Fibroblast of villous mesenchyme (primary cell): Measurements from ENCODE around the gene DLL3. TPM values are rescaled to one million over a fixed set of nuclear protein-coding genes. Genes with fewer than 3 reads are reported as not detected.

ENCODE experiments used
- DNase-seq: peaks from one replicate; pipeline ENCODE4 v3.0.0-alpha.2; 2010; ENCODE audit warnings: low read depth
- H3K4me3 ChIP-seq: 2 replicates; pipeline ENCODE4 v1.5.1; 2011; ENCODE audit warnings: low read depth, mild to moderate bottlenecking, low read length
- CTCF ChIP-seq: IDR thresholded peaks from 2 replicates; pipeline ENCODE4 v1.5.1; 2012; ENCODE audit warnings: low read depth, mild to moderate bottlenecking, low read length; ENCODE audit not compliant: insufficient read depth
- total RNA-seq: library from RNA; depleted of rRNA; stranded (reverse); fragments of >200 nt; gene quantifications from 2 replicates; pipeline ENCODE4 v1.2.3, GENCODE V29; 2012

DLL3 gene
- total RNA-seq, 1 donor, result 0.43 TPM

GRCh38 chr19:39546599-39546998 lies 47.9 kb downstream of the DLL3 start:
- H3K4me3 ChIP-seq, result no peak overlapping the region
- DNase-seq, result no peak
- TF ChIP-seq CTCF, result no peak

- TF ChIP-seq CTCF, result no peak
Observed at GRCh38 chr19:39550197-39550596, 51.5 kb downstream of the DLL3 start.

GRCh38 chr19:39553082-39553652 lies 54.4 kb downstream of the DLL3 start:
- DNase-seq, result no peak
- no peak for TF ChIP-seq CTCF
- H3K4me3 ChIP-seq, result no peak overlapping the region

More at GRCh38 chr19:39550197-39550596, 51.5 kb downstream of the DLL3 start:
- no peak for DNase-seq
- no peak overlapping the region for H3K4me3 ChIP-seq

GRCh38 chr19:39554701-39555311 lies 56.1 kb downstream of the DLL3 start:
- no peak overlapping the region for H3K4me3 ChIP-seq
- no peak for TF ChIP-seq CTCF
- DNase-seq, result no peak

GRCh38 chr19:39555883-39556282 lies 57.1 kb downstream of the DLL3 start:
- no peak overlapping the region for H3K4me3 ChIP-seq
- no peak for DNase-seq
- TF ChIP-seq CTCF, result no peak

Other genes with a start within 250 kb of the DLL3 start
- not detected in 2 replicates for gene IFNL2, start 230.6 kb upstream of the DLL3 start, total RNA-seq
- not detected in 2 replicates for gene IFNL1, start 202.5 kb upstream of the DLL3 start, total RNA-seq
- under 0.01 TPM in 1 of 2 replicates, not detected in the other for gene LRFN1, start 178.1 kb upstream of the DLL3 start, total RNA-seq
- 0.86 and 1.6 TPM in 2 replicates for gene GMFG, start 162.9 kb upstream of the DLL3 start, total RNA-seq
- gene SAMD4B, start 156.5 kb upstream of the DLL3 start, total RNA-seq, result 38.0 and 45.7 TPM in 2 replicates
- gene PAF1, start 107.8 kb upstream of the DLL3 start, total RNA-seq, result 29.6 and 33.2 TPM in 2 replicates
- gene MED29, start 107.6 kb upstream of the DLL3 start, total RNA-seq, result 22.0 and 22.2 TPM in 2 replicates
- 5.8 and 8.6 TPM in 2 replicates for gene ZFP36, start 92.1 kb upstream of the DLL3 start, total RNA-seq
- 25.0 and 39.3 TPM in 2 replicates for gene PLEKHG2, start 86.3 kb upstream of the DLL3 start, total RNA-seq
- 43.2 and 48.3 TPM in 2 replicates for gene RPS16, start 63.0 kb upstream of the DLL3 start, total RNA-seq
- 71.8 and 80.7 TPM in 2 replicates for gene SUPT5H, start 53.4 kb upstream of the DLL3 start, total RNA-seq
- 48.8 and 49.6 TPM in 2 replicates for gene TIMM50, start 18.1 kb upstream of the DLL3 start, total RNA-seq
- not detected in 2 replicates for gene SELENOV, start 16.2 kb downstream of the DLL3 start, total RNA-seq
- 4.3 and 4.5 TPM in 2 replicates for gene EID2B, start 33.9 kb downstream of the DLL3 start, total RNA-seq
- gene EID2, start 41.2 kb downstream of the DLL3 start, total RNA-seq, result 8.4 and 10.8 TPM in 2 replicates
- not detected in 2 replicates for gene LGALS13, start 103.6 kb downstream of the DLL3 start, total RNA-seq
- gene LGALS16, start 157.0 kb downstream of the DLL3 start, total RNA-seq, result not detected in 2 replicates
- gene LGALS14, start 205.5 kb downstream of the DLL3 start, total RNA-seq, result not detected in 2 replicates
- gene CLC, start 239.1 kb downstream of the DLL3 start, total RNA-seq, result not detected in 2 replicates